GM19467 (cell line): ENCODE data around the gene SFXN5.

Experiments
- ATAC-seq: cut with Tn5 transposase; IDR thresholded peaks from one replicate; pipeline ENCODE4 v1.9.1; 2021; ENCODE audit warnings: mild to moderate bottlenecking, moderate library complexity; ENCODE audit not compliant: unreplicated experiment

SFXN5 gene

DNA sequence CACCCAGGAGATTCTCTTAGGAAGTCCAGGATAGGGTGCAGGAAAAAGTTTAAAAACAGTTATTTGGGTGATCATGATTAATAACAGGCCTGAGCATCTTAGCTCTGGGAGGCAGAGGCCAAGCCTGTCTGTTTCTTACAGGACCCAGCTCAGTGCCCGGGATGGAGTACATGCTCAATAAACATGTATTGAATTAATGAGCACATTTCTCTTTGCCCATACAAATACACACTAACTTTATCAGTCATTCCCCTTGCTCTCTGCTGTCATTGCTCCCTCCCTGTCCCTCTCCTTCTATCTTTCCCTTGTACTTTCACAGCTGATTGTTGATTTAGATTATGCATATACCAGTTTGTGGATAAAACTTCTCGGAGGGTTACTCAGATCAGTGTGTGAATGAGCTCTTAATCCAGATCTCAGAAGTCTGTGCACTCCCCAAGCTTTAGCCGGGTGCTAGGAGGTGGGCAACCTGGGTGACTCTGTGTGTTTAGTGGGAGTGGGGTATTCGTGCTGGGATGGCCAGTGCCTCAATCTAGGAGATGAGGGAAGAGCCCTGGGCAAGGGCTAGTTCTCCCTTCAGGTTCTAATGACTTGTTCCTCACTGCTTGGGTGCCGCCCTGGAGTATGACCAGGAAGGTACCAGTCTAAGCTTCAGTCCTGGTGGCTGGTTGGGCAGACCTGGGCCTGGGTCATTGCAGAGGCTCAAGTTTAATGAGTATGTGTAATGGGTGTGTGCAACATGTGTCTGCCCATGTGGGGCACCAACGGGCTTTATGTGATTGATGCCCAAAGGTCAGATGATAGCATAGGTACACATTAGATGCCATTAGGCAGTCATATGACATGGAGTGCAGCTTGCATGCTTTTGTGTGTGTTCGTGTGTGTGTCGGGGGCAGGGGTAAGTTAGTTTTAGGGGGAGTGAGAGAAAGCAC, 143.6 kb downstream of the SFXN5 start:
- no peak for ATAC-seq

DNA sequence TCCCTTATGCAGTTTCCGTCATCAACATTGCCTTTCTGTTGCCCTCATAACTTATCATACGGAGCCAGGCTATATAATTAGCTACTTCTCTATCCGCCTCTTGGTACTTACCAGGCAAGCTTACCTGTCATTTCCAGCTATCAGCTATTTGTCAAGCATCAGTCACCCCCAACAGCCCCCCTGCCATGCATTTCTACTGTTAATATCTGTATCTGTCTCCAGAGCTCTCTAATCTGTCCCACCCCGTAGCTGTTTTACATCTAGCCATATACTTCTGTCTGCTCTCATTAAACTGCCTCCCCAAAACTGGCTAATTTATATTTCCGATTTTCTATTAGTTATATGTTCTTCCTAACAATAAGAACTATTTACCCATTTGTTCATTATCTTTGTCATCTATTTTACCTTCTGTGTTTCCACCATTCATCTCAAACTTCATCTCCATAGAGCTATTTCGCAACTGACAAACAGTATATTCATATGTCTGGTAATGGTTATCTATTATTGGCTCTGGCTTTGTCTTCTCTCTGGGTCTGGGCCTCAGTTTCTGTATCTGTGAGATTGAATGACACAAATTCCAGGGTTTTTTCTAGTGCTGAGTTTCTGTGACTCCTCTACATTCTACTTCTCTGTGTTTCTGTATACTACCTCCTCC, 144.6 kb downstream of the SFXN5 start:
- no peak for ATAC-seq

DNA sequence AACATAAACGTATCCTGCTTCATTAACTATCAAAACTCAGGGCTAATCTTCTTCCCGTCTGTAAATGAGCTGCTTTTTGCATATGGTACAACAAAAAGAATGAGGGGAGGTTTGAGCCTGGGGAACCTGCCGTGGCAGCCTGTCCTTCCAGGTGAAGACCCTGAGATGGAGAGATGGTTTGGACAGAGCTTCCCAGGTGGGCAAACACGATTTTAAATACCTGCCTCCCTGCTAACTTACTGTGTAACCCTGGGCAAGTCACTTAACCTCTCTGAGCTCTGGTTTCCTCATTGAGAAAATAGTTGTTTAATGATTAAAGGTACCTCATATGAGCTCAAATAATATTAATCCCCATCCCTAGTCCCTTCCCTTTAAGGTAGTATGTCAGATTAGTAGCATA, 145.1 kb downstream of the SFXN5 start:
- ATAC-seq: no peak

DNA sequence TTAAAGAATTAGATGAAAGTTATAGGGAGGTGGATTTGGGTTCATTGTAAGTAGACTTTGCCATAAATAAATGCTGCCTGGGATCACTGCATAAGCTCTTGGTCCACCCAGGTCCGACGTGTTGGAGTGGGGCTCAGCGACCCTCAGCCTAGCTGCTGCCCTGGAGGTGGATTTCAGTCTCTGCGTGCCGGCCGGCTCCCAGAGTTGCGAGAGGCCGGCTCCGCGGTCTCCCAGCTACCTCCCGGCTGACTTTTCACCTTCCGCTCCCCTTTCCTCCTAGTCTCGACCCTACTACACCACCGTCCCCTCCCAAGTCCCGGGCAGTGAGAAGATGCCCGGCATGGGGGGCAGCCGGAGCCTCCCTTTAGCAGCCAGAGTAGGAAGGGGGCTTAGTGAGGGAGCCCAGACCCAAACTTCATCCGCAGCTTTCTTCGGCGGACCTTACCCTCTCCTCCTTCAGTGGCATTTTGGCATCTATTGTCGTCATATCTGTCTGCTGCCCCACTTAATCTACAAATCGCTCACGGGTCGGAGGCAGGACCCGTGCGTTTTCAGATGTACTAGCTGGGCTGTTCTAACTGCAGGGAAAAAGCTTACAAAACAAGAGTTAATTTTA, 146.1 kb downstream of the SFXN5 start:
- ATAC-seq: no peak

DNA sequence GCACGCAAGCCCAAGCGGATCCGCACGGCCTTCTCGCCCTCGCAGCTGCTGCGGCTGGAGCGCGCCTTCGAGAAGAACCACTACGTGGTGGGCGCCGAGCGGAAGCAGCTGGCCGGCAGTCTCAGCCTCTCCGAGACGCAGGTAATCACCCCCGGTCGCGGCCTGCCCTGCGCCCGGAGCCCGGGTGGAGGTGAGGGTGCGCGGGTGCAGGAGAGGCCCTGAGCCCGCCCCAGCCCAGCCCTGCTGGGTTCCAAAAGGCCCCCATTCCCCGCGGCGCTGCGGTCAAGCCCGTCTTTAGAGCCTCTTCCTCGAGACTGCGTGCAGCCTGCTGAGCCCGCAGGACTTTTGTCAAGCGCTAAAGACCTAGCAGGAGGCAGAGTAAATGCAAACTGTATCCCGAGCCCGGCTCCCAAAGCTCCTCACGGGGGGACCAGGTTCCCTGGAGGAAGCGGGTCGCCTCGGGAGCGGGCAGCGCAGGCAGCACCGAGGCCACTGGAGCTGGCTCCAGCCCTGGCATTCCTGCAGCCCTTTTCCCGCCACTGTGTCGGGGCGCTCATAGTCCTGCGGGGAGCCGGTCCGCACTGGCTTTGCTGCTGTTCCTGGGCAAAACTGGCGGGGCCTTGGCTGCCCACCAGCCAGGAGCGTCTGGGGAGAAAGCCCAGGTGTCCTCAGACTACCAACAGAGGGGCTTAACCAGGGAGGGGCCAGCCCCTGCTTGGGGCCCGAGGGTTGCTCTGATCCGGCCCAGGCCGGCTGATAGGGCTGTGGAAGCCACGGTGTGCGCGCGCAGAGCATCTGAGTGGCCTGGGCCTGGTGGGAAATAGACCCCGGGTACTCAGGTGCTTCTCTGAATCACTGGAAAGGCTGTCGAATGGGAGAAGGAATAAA, 146.9 kb downstream of the SFXN5 start:
- ATAC-seq: no peak

DNA sequence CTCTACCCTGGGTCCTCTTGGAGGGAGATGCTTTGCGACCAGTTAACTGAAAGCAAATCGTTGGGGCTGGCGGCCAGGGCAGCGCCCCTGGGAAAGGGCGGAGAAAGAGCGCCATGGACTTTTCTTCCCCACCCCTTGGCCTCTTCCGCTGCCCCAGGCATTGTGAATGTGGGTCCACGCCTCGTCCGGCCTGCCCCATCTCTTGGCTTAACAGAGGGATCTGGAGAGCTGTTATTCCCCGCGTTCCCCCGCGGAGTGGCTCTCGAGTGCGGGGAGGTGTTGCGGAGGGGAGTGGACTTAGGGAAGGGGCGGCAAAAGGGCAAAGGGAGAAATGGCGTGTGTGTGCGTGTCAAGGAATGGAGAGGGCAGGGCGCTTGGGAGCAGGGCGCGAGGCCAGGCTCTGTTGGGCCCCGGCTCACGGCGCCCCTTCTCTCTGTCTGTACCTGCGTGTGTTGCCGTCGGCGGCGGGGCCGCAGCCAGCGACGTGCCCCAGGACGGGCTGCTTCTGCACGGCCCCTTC, 147.6 kb downstream of the SFXN5 start:
- ATAC-seq: no peak

DNA sequence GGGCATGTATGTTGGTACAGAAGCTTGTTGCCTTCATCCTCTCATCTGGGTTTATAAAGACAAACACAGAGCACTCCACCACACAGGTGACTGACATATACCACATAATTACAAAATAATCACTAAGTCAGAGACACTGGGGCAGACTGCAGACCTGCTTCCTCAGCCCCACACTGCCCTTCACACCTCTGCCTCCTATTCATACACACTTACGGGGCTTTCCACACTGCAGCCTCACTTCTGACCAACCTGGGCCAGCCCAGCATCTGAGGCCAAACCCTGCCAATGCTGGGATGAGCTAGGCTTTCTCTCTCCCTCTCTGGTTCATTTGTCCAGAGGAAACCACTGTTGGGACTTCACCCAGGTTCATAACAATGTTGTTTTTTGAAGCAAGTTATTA, 149.7 kb downstream of the SFXN5 start:
- no peak for ATAC-seq

DNA sequence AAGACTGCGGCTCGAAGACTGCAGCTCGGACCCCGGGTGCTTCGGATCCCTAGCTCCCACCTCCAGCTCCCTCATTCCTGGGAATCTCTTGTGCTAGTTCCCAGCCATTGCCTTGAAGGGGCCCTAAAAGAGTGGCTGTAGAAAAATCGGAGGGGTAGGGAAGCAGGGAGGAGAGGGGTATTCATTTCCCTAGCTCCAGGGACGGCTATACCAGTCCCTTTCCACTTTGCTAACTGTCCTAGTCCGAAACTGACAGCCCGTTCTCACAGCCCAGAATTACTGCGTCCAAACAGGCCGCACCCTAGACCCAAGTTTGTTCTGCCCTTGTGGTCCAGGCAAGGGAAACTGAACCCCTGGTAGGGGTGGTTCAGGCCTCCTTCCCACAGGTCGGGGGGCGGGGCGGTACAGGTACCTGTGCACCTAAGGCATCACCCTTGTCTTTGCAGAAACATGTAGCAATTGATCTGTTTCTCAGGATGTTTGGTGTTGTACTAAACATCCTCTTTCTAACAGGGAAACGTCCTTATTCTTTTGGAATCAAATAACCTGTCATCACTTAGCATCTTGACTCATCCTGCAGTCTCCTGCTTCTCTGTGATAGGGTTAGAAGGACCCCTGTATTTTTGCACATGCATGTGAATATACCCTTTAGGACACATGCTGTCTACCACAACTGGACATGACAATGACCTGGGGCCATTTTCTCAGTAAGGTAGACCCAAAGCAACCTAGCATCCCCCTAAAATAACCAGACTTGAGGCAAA, 150.2 kb downstream of the SFXN5 start:
- no peak for ATAC-seq

DNA sequence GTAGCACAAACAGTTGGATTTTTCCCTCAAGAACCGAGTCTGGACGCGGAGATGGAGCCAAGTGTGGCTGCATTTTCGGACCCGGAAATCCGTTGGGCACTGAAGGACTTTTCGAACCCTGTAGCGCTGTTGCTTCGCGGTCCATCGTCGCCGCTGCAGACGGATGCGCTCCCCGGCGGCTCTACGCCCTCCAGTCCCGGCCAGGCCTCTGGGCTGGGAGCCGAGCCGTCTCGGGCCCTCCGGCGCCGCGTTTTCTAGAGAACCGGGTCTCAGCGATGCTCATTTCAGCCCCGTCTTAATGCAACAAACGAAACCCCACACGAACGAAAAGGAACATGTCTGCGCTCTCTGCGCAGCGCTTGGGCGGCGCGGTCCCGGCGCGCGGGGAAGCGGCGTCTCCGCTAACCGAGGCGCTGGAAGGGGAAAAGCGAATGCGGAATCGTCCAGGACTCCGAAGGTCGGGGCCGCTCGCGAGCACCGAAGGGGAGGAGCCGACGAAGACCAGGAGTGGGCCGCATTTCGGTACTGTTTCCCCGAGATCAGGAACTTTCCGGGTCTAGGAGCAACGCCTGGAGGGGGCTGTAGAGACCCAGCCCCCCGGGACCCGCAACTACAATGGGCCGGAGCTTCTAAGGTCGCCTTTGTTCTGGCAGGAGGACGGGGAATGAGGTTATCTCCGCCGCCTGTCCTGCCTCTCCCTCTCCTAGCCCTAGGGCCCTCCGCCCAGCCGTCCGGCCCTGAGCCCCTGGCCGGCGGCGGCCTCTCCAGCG, 151.0 kb downstream of the SFXN5 start:
- ATAC-seq: no peak

DNA sequence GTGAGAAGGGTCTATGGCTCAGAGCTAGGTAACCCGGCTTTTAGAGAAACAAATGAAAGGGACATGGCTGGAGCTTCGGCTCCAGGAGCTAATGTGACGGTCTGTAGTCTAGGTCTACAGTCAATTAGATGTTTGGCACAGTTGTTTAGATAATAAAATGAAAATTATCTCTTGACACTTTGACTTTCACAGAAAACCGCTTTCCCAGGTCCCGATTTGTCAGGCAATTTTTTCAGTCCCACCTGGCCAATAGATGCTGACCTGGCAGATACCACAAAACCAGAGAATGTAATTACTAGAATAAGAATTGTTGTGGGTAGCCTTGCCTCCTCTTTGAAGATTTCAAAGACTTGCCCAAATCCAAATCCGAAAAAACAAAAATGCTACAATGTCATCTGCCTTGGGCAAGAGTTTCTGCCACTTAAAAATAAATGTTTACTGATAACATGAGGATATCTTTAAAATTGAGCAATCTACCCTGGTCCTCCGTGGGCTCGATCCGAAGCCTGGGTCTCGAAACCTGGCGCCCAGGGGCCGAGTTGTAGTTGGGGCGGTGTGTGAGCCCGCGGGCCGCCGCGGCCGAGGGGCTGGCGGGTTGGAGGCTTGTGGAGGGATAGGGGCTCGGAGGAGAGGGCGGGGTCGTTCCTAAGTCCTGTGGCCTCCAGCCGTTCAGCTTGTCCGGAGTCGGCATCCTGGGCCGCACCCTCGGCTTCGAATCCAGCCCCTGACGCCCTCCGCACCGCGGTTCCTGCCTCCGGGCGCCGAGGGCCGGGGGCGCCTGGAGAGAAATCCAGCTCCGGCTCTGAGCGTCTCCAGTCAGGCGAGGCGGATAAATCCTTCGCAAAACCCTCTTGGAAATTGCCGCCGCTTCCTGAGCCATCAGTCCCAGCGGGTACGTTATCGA, 151.8 kb downstream of the SFXN5 start:
- no peak for ATAC-seq

DNA sequence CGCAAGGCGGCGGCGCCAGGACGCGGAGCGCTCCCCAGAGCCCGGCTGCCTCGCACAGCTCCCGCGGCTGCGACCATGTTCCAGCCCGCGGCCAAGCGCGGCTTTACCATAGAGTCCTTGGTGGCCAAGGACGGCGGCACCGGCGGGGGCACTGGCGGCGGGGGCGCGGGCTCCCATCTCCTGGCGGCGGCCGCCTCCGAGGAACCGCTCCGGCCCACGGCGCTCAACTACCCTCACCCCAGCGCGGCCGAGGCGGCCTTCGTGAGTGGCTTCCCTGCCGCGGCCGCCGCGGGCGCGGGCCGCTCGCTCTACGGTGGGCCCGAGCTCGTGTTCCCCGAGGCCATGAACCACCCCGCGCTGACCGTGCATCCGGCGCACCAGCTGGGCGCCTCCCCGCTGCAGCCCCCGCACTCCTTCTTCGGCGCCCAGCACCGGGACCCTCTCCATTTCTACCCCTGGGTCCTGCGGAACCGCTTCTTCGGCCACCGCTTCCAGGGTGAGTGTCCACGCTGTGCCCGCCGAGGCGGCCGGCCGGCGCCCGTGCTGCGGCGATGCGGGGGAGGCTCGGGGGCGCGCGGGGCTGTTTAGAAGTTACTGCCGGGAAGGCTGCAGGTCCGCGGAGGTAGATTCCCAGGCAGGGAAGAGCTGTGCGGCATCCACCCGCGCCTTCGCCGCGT, 153.5 kb downstream of the SFXN5 start:
- ATAC-seq: no peak

DNA sequence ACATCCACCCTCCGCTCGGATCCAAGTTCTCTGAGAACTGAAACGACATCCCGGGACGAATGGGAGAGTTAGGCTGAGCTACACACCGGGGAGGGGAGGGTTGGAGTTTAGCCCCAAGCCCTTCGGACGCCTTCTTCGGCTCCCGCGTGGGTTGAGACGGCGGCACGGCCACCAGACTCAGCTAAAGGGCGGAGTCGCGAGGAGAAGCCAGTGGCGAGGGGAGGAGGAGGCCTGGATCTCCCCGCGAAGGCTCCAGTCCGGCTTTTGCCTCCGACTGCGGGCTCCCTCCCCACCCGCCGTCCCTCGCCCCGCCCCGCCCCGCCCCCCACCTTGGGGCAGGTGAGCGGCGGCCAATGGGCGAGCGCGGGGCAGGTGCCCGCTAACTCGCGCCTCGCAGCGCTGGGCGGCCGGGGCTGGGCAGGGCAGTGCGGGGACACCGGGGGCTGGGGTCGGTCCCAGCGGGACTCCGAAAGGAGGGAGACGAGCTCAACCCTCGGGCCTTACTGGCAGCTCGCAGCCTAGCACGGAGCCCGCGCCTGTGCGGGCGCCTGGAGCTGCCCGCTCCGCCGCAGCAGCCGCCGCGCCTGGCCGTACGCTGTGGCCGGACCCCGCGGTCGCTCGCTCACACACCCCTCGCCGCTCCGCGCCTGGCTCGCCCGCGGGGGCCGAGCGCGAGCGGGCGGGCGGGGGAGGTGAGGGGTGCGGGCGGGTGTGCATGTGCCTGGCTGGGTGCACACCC, 154.2 kb downstream of the SFXN5 start, which contains the start of gene EMX1:
TSS of gene EMX1 (plus strand) at position 382 of the 739 bp plus-strand sequence. CDS start at position 716, 334 bp downstream.
- peak; percentile 36 for ATAC-seq

DNA sequence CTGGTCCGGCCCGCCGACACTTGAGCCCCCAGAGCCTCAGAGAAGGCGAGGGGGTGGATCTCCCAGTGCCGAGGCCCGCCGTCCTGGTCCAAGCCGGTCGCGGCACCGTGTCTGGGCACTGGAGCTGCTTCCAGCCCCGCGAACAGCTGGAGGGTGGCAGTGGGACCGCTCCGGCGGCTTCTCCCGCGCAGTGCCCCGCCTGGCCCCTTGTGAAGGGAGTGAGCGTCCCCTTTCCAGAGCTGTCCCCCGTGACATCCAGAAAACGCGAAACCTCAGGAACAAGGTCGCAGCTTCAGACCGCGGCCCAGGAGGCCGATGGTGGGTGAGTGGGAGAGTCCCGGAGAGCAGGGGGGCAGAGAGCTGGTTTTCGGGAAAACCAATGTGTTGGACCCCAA, 154.8 kb downstream of the SFXN5 start:
- peak; percentile 1 for ATAC-seq

DNA sequence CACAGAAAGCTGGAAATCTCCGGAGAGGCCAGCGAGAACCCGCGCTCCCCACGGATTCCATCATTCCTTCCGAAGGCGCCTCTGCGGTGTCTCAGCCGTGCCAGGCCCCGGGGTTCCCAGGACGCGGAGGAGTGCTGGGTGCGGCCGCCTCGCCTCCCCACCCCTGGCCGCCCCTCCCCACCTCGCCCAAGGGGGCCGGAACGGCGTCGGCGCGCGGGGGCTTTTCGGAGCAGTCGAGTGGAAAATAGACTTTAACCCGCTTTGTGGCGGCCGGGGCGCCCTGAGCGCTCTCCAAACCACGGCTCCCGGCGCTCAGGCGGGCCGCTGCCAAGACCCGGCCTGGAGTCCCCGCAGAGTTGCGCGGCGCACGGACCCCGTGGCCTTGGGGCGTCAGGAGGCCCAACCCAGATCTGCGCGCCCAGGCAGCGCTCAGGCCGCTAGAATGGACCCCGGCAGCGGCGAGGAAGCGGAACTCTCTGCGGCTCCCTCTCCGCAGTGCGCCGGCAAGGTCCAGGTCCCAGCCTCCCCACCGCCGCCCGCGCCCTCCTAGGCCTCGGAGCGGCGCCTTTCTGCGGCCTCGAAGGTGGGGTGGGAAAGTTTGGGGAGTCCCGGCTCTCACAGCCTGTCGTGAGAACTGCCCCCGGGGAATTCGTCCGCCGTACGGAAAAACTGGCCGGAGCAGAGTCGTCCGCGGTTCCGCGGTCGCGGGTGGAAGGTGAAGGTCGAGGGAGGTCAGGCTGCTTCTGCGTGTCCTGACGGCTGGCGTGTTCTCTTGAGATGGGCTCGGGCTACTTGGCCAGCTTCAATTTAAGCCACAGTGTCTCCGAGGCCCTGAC, 155.4 kb downstream of the SFXN5 start:
- ATAC-seq: peak; percentile 43

DNA sequence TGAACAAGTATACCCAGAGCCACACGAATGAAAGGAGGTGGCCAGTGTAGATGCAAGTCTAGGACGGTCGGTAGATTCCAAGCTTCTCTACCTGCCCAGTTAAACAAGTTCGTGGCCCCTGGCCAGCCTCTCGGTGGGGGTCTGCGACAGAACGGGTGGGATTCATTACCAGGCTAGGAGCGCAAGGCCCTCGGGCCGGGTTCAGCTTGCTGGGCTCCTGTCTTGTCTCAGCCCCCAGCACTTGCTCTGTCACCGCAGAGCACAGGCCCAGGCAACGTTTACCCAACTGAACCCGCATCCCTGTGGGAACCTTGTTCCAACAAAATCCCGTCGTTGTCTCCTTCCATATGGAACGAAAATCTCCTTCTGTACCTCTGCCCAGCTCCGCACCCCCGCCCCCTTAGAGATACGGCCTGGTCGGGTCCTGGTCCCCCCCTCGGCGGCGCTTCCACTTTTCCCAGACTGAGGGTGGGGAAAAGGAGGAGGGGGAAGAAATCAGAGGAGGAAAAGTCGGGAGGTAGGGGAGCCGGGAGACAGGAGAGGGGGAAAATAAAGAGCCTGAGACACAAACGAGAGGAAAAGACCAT, 156.1 kb downstream of the SFXN5 start:
- no peak for ATAC-seq
